HEK293T (cell line): ENCODE results near the gene QSOX2.

ENCODE experiments used
- BHLHE40 ChIP-seq: fragments of 450-650 bp; IDR thresholded peaks from 2 replicates; pipeline ENCODE4 v1.6.1; 2016; ENCODE audit warnings: mild to moderate bottlenecking, moderate library complexity, borderline replicate concordance
- CTBP1 ChIP-seq: fragments of 450-650 bp; IDR thresholded peaks from 2 replicates; pipeline ENCODE4 v1.6.1; 2016; ENCODE audit warnings: borderline replicate concordance
- FOXA1 ChIP-seq: fragments of 450-650 bp; IDR thresholded peaks from 2 replicates; pipeline ENCODE4 v1.6.1; 2016; ENCODE audit warnings: mild to moderate bottlenecking
- FOXK2 ChIP-seq: fragments of 450-650 bp; IDR thresholded peaks from 2 replicates; pipeline ENCODE4 v1.6.1; 2016; ENCODE audit warnings: mild to moderate bottlenecking
- FOXM1 ChIP-seq: fragments of 450-650 bp; IDR thresholded peaks from 2 replicates; pipeline ENCODE4 v1.6.1; 2017; ENCODE audit warnings: mild to moderate bottlenecking, borderline replicate concordance
- NFRKB ChIP-seq: fragments of 450-650 bp; IDR thresholded peaks from 2 replicates; pipeline ENCODE4 v1.6.1; 2016; ENCODE audit warnings: mild to moderate bottlenecking, moderate library complexity
- TARDBP ChIP-seq: fragments of 450-650 bp; IDR thresholded peaks from 2 replicates; pipeline ENCODE4 v1.6.1; 2016
- ZNF384 ChIP-seq: fragments of 450-650 bp; IDR thresholded peaks from 2 replicates; pipeline ENCODE4 v1.6.1; 2016

DNA sequence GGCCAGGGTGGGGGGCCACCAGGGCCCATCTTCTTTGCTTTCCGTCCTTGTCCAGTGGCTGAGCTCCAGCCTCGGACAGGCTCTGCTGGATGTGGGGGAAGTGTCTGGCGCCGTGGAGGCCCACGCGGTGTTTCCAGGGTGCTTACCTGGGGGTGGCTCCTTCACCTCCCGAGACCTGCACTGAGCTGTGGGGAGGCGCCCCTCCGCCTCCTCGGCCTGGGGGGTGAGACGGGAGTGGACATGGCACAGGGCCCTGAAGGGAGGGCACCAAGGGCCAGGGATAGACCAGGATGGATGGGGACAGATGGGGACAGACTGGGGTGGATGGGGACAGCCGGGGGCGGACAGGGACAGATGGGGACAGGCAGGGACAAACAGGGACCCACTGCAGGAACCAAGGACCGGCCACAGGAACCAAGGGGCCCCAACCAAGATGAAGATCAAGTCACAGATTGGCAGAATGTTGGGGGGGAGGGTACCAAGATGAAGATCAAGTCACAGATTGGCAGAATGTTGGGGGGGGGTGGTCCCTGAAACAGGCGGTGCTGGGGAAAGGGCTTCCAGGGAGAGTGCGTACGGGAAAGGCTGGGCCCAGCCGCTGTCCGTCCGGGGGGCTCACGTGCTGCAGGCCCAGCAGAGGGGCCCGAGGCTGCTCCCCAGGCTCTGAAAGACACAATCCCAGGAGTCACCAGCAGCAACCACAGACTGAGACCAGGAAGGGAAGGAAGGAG, 13.3 kb upstream of the QSOX2 start:
- TF ChIP-seq TARDBP (no peak), FOXA1 (no peak), NFRKB (no peak), FOXK2 (no peak), BHLHE40 (no peak), CTBP1 (no peak), FOXM1 (no peak), ZNF384 (no peak)
